HepG2 (cell line): Measurements from ENCODE around the gene GRAMD2A.

Experiments used
- EZH2 ChIP-seq: conservative IDR thresholded peaks from 2 replicates; pipeline ENCODE4 v1.6.1; 2012; ENCODE audit warnings: mild to moderate bottlenecking, low read depth, low read length, moderate library complexity
- FOXJ3 ChIP-seq: sonication (generic); formaldehyde crosslinking; IDR thresholded peaks from 2 replicates; pipeline ENCODE4 v1.4.0; 2020; ENCODE audit warnings: missing genetic modification reagents, mild to moderate bottlenecking, borderline replicate concordance
- MAX ChIP-seq: IDR thresholded peaks from 2 replicates; pipeline ENCODE4 v1.6.1; 2012; ENCODE audit warnings: inconsistent platforms
- MYC ChIP-seq: sonication (generic); formaldehyde crosslinking; IDR thresholded peaks from 2 replicates; pipeline ENCODE4 v1.9.0; 2021; ENCODE audit warnings: missing genetic modification reagents, borderline replicate concordance
- POLR2A ChIP-seq, 2 experiments: IDR thresholded peaks; 2 replicates each; pipeline ENCODE4 v1.6.1; 2011; ENCODE audit warnings: low read depth in 2 of 2, low read length in 2 of 2, mild to moderate bottlenecking in 1 of 2, moderate library complexity in 1 of 2; ENCODE audit not compliant: insufficient read depth in 1 of 2
- SKI ChIP-seq: fragments of 450-650 bp; IDR thresholded peaks from one replicate; pipeline ENCODE4 v1.6.1; 2018; ENCODE audit warnings: mild to moderate bottlenecking; ENCODE audit not compliant: partially characterized antibody
- USF2 ChIP-seq, 2 experiments: sonication (generic) in 1 of 2; formaldehyde crosslinking in 1 of 2; IDR thresholded peaks; 2 replicates each; pipeline versions ENCODE4 v1.5.1 to v1.6.1; 2011 to 2020; ENCODE audit warnings: borderline replicate concordance in 1 of 2, low read depth in 1 of 2, low read length in 1 of 2, mild to moderate bottlenecking in 1 of 2, missing genetic modification reagents in 1 of 2, moderate library complexity in 1 of 2
- ZBTB4 ChIP-seq: sonication (generic); formaldehyde crosslinking; IDR thresholded peaks from 2 replicates; pipeline ENCODE4 v1.4.0; 2020; ENCODE audit warnings: missing genetic modification reagents, mild to moderate bottlenecking, borderline replicate concordance
- ZNF292 ChIP-seq: sonication (generic); formaldehyde crosslinking; IDR thresholded peaks from 2 replicates; pipeline ENCODE4 v1.8.1; 2022; ENCODE audit warnings: mild to moderate bottlenecking, low read depth, missing genetic modification reagents, borderline replicate concordance
- ZNF558 ChIP-seq: sonication (generic); formaldehyde crosslinking; IDR thresholded peaks from 2 replicates; pipeline ENCODE4 v1.9.0; 2022; ENCODE audit warnings: mild to moderate bottlenecking, missing genetic modification reagents, borderline replicate concordance
- ZNF678 ChIP-seq: sonication (generic); formaldehyde crosslinking; IDR thresholded peaks from 2 replicates; pipeline ENCODE4 v1.4.0; 2020; ENCODE audit warnings: mild to moderate bottlenecking, missing genetic modification reagents

- TF ChIP-seq ZBTB4 (CRISPR knock-in tag): no peak
- TF ChIP-seq FOXJ3 (CRISPR knock-in tag): no peak
- TF ChIP-seq ZNF678 (CRISPR knock-in tag): no peak
- TF ChIP-seq EZH2: no peak
- no peak for TF ChIP-seq SKI
- no peak for TF ChIP-seq ZNF558 (CRISPR knock-in tag)
- no peak for TF ChIP-seq MYC
- TF ChIP-seq USF2 (IDR thresholded peaks at IDR 0.05; ENCODE audit: low read depth, low read length): no peak
- no peak for TF ChIP-seq USF2 (CRISPR knock-in tag; IDR thresholded peaks at IDR 0.05; ENCODE audit: borderline replicate concordance)
- TF ChIP-seq ZNF292 (CRISPR knock-in tag): no peak
- TF ChIP-seq MAX: no peak
- no peak for TF ChIP-seq POLR2A (IDR thresholded peaks at IDR 0.05; ENCODE audit: insufficient read depth in 1 of 2, low read depth in 2 of 2, low read length in 2 of 2)
Measured at GRCh38 chr15:72153269-72154000, 44.2 kb downstream of the GRAMD2A start.
